Measurements from ENCODE around the gene SERINC4.
"Not testable (repeated sequence)": the region's sequence is repeated elsewhere in the genome, so short reads cannot be mapped to it uniquely, and the experiment has no call there.

SERINC4 gene
- long read RNA-seq, donor 1: 0 reads
- long read RNA-seq, donor 2: 0 reads
- long read RNA-seq, donor 3, partial matches to known transcripts: 59 of 59 reads
- long read RNA-seq, donor 3, other reads (novel, unspliced or antisense): 0 of 59 reads
- long read RNA-seq, donor 4: 0 reads
- long read RNA-seq, donor 5: 0 reads
- long read RNA-seq, donor 6: 0 reads
- long read RNA-seq, donor 7: 0 reads
- long read RNA-seq, donor 8: 0 reads

DNA sequence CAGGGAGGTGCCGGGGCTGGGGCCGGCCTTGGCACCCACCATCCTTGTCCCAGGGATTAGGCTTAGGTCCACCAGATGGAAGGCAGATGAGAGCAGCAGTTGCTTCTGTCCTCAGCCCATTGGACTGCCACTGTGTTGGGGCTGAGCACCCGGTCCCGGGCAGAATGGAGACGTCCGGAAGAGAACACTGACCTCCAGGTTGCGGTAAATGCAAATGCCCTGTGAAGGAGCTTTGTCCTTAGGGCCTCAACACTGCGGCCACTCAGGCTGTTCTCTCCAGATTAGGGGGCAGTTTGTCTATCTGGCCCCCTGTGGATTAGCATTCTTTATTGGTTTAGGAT, at the start of gene SERINC4:
Gene SERINC4, minus strand, starts transcription at position 276 of the 341 bp plus-strand sequence. Its CDS starts 234 bp downstream, at position 42.
- no peak for DNase-seq

DNA sequence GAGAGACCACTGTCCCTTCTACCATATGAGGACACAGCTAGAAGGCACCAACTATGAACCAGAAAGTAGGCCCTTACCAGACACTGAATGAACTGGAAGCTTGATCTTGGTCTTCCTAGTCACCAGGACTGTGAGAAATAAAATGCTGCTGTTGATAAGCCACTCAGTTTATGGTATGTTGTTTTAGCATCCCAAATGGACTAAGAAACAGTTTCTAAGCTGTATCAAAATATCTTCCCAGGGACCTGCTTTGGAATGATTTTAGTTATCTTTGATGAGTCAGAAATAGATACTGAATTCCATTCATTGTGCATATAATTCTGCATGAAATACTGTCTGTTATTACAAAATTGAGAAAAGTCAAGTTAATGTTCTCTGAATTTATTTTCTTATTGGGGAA, 45.4 kb upstream of the SERINC4 start:
- DNase-seq: no peak

DNA sequence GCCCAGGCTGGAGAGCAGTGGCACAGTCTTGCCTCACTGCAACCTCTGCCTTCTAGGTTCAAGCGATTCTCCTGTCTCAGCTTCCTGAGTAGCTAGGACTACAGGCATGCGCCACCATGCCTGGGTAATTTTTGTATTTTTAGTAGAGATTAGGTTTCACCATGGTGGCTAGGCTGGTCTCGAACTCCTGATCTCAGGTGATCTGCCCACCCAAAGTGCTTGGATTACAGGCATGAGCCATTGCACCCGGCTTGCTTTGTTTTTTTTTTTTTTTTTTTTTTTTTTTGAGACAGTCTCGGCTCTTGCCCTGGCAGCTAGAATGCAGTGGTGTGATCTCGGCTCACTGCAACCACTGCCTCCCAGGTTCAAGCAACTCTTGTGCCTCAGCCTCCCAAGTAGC, 32.5 kb upstream of the SERINC4 start:
- DNase-seq: not testable (repeated sequence)

DNA sequence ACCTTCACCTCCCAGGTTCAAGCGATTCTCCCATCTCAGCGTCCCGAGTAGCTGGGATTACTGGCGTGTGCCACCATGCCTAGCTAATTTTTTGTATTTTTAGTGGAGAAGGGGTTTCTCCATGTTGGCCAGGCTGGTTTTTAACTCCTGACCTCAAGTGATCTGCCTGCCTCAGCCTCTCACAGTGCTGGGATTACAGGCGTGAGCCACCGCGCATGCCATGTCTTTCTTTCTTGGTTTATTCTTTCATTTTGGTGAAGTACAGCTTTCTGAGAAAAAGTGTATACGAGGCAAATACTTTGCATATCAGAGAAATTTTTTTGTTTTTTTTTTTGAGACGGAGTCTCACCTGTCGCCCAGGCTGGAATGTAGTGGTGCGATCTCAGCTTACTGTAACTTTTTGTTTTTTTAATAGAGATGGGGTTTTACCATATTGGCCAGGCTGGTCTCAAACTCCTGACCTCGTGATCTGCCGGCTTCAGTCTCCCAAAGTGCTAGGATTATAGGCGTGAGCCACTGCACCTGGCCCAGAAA, 31.6 kb upstream of the SERINC4 start:
- DNase-seq: not testable (repeated sequence)

DNA sequence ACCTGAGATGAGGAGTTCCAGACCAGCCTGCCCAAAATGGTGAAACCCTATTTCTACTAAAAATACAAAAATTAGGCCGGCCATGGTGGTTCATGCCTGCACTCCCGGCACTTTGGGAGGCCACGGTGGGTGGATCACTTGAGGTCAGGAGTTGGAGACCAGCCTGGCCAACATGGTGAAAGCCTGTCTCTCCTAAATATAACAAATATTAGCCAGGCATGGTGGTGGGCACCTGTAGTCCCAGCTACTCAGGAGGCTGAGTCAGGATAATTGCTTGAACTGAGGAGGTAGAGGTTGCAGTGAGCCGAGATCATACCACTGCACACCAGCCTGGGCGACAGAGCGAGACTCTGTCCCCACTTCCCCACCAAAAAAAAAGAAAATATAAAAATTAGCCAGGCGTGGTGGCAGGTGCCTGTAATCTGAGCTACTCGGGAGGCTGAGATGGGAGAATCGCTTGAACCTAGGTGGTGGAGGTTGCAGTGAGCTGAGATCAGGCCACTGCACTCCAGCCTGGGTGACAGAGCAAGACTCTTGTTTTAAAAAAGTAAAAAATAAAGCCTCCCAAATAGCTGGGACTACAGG, 30.8 kb upstream of the SERINC4 start:
- not testable (repeated sequence) for DNase-seq

DNA sequence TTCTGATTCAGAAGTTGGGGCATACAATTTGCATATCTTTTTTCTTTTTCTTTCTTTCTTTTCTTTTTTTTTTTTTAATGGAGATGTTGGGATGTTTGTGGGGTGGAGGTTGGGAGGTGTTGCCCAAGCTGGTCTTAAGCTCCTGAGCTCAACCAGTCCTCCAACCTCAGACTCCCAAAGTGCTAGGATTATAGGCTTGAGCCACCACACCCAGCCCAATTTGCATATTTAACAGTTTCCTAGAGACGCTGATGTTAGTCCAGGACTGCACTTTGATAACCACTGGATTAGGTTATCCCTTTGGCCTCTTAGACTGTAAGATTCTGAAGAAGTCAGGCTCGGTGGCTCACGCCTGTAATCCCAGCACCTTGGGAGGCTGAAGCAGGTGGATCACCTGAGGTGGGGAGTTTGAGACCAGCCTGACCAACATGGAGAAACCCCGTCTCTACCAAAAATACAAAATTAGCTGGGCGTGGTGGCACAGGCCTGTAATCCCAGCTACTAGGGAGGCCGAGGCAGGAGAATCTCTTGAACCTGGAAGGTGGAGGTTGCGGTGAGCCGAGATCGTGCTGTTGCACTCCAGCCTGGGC, 30.0 kb upstream of the SERINC4 start:
- DNase-seq: not testable (repeated sequence)

DNA sequence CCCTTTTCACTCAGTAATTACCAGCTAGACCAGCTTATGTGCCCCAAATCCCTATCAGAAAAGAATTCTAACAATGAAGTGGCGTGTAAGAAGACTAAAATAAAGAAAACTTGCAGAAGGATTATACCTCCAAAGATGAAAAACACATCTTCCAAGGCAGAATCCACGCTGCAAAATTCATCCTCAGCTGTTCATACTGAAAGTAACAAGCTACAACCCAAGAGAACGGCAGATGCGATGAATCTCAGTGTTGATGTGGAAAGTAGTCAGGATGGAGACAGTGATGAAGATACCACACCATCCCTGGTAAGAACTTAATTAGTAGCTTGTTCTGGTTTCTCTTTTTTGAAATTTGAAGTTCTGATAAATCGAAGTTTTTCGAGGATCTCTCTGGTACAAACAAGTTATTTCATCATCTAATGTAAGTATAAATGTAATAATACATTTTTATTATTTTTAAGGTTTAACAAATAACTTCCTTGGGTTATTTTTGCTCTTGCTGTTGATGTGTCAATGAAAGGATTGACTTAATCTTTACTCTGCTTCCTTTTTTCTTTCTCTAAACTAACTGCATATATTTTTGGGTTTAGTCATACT, 28.1 kb upstream of the SERINC4 start:
- no peak for DNase-seq

DNA sequence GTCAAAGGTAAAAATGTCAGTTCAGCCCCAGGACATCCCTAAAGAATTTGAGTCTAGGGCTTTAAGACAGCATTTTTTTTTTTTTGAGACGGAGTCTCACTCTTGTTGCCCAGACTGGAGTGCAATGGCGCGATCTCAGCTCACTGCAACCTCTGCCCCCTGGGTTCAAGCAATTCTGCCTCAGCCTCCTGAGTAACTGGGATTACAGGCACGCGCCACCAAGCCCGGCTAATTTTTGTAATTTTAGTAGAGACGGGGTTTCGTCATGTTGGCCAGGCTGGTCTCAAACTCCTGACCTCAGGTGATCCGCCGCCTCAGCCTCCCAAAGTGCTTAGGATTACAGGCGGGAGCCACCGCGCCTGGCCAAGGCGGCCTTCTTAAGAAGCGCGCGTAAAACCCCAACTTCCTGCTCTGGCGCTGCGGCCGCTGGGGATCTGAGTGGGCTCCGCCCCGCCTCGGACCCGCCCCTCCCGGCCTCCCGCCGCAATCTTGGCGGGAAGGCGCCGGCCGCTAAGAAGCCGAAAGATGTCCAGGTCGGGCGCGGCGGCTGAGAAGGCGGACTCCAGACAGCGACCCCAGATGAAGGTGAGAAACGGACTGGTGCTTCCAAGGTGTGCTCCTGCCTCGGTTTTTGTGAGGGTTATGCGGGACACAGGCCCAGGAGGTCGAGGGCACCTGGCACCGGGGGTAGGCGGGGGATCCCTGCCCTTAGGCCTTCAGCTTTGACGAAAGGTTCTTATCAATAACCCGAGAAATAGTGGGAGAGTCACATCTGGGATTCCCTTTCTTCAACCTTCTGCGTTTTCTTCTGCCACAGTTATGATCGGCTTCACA, 26.7 kb upstream of the SERINC4 start, which contains the start of gene WDR76:
Gene WDR76, plus strand, starts transcription at position 495 of the 834 bp plus-strand sequence. Its CDS starts 31 bp downstream, at position 526.
- peak; percentile 76 for DNase-seq

DNA sequence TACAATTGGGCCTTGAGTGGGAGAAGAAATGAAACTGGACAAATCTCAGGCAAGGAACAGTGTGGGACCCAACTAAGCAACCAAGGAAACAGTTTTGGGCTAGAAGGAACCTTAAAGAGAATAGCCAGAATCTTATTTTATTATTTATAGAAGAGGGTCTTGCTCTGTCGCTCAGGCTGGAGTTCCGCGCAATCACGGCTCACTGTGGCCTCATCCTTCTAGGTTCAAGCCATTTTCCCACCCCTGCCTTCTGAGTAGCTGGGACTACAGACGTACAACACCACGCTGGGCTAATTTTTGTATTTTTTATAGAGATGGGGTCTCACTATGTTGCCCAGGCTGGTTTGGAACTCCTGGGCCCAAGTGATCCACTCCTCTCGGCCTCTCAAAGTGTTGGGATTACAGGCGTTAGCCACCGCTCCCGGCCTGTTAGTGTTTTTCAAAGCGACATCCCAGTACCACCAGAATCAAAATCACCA, 26.0 kb upstream of the SERINC4 start:
- DNase-seq: no peak

DNA sequence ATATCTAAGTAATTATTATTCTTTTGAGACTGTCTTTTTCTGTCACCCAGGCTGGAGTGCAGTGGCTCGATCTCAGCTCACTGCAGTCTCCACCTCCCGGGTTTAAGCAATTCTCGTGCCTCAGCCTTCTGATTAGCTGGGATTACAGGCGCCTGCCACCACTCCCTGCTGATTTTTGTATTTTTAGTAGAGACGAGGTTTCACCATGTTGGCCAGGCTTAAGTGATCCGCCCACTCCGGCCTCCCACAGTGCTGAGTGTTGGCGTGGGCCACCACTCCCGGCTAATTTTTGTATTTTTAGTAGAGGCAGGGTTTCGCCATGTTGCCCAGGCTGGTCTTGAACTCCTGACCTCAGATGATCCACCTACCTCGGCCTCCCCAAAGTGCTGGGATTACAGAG, 25.3 kb upstream of the SERINC4 start:
- DNase-seq: not testable (repeated sequence)

DNA sequence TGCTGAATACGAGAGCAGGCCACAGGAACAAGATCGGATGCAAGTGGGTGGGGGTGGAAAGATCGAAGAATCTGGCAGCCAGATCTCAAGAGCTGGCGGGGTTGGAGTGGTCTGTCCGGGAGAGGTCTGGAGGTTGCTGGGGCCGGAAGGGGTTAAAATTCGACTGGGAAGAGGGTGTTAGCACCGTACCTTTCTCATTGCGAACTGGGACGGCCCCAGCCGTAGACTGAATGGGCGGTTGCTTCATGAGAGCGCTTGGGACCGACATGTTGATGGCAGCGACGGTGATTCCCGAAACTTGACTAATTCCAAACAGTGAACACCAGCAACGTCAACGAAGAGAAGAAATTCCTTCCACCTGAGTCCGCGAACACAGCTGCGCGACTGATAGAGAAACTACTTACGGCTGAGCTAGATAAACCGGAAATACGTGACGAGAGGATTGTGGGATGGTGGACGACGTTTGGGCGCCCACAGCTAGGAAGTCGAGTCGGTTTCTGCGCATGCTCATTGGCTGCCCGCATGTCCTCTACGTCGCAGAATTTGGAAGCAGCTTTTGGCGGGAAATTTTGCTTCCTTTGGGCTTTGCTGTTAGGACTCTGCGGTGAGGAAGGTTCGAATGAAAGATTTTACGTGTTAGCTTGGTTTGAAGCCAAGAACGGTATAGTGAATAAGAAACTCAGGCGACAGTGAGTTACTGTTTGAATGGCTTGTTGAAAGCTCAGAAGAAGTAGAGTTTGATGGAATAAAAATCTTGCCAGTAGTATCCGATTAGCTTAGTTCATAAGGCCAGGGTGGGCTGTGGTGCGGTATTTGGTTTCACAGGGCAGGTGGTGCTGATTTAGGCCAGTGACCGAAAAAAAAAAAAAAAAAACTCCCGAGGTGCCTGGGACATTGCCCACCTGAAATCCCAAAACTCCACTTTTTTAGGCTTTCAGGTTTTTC, 24.6 kb upstream of the SERINC4 start, which contains the start of gene MFAP1:
Gene MFAP1, minus strand, starts transcription at position 389 of the 945 bp plus-strand sequence. Its CDS starts 121 bp downstream, at position 268.
- DNase-seq: peak; percentile 88

DNA sequence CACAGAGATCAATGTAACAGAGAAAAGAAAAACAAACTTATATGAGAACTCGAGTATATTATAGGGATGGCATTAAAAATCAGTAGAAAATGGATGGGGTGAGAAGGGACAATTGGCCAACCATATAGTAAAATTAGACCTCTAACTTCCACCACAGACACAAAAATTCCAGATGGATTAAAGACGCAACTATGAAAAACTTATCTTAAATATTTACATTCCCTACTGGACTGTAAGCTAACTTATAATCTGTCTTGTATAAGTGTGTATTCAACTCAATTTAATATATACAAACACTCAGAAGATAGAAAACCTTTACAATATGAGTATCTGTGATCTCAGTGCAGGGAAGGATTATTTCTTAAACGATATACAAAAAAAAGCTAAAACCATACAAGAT, 21.5 kb upstream of the SERINC4 start:
- no peak for DNase-seq

DNA sequence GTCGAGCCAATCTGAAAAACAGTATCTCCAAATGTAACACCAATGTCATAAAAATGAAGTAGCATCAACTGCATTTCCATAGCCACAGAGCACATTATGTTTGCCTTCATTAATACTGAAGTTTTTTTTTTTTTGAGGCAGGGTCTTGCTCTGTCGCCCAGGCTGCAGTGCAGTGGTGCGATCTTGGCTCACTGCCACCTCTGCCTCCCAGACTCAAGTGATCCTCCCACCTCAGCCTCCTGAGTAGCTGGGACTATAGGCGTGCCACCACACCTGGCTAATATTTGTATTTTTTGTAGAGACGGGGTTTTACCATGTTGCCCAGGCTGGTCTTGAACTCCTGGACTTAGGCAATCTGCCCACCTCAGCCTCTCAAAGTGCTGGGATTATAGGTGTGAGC, 15.0 kb upstream of the SERINC4 start:
- not testable (repeated sequence) for DNase-seq

DNA sequence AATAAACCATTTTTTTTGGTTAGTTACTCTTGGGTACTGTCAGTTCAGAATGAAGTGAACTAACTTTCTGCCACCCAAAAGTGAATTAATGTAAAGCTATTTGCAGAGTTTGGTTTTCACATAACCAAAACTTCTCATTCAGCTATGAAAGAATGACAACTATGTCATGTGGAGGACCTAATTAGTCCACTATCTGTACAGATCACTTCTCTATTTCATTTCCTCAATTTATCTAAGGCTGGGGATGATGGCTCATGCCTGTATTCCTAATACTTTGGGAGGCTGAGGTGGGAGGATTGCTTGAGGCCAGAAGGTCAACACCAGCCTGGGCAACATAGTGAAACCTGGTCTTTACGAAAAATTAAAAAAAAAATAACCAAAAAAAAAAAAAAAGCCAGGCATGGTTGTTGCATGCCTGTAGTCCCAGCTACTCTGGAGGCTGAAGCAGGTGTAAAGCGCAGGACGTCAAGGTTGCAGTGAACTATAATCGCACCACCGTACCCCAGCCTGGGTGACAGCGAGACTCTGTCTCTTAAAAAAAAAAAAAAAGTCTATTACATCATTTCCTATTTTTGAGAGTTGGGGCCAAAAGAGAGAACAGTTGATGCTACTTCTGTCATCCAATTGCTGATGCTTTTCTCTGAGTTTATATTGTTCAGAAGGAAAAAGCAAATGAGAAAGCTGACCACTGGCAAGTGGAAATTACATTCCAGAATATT, 9.1 kb upstream of the SERINC4 start:
- no peak for DNase-seq

DNA sequence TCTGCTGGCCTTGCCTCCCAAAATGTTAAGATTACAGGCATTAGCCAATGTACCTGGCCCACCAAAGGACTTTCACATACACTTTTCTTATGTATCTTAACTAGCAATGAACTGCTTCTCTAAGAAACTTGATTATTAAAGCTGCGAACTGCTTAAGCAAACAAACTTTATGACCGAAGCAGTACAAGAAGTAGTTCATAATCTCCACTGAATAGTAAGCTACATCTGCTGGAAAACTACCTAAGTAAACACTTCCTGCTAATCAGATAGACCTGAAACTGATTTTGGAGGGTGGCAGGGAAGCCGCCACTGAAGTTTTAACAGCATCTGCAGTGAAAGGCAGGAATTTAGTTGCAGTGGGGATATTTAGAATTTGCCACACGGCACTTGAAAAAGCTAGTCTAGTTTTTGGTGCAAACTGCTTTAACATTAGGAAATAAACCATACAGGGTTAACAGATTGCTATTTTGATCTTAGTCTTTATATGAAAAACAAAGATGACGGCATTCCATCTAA, 8.5 kb upstream of the SERINC4 start:
- no peak for DNase-seq

DNA sequence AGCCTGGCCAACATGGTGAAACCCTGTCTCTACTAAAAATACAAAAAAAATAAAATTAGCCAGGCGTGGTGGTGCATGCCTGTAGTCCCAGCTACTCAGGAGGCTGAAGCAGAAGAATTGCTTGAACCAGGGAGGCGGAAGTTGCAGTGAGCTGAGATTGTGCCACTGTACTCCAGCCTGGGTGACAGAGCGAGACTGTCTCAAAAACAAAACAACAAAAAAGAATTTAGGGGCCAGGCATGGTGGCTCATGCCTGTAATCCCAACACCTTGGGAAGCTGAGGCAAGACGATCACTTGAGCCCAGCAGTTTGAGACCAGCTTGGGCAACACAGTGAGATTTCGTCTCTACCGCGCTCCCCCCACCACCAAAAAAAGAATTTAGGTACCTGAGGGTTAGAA, 2.7 kb upstream of the SERINC4 start:
- not testable (repeated sequence) for DNase-seq

DNA sequence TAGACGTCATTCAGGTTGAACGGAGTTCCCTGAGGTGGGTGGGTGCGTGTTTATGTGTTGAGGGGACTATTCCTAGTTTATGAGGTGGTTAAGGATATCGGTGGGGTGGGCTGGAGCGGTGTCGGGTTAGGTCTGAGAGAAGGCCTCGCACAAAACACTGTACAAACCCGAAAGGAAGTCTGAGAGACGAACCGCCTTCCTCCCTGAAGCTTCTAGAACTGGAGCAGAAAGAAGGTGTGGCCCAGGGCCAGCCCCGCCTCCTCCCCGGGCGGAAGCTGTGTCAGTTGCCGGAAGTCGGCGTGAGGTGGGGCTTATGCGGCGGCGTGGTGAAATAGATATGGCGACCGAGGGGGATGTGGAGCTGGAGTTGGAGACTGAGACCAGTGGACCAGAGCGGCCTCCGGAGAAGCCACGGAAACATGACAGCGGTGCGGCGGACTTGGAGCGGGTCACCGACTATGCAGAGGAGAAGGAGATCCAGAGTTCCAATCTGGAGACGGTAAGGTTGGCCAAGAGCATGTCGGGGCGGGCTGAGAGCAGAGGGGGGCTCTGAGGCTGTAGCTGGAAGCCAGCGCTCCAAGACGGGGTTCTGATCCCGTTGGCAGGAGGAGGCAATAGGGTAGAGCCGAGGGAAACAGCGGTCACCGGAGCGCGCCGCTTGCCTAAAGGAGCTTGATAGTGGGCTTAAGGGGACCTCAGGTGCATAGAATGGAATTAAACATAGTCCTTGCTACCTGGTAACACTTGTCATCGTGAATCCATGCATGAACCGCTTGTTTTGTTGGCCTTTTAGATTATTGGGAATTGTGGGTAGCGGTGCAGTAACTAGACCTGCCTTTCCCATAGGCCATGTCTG, 494 bp upstream of the SERINC4 start, which contains the start of gene HYPK:
Gene HYPK, plus strand, starts transcription at position 314 of the 856 bp plus-strand sequence. Its CDS starts 24 bp downstream, at position 338.
- peak; percentile 80 for DNase-seq

DNA sequence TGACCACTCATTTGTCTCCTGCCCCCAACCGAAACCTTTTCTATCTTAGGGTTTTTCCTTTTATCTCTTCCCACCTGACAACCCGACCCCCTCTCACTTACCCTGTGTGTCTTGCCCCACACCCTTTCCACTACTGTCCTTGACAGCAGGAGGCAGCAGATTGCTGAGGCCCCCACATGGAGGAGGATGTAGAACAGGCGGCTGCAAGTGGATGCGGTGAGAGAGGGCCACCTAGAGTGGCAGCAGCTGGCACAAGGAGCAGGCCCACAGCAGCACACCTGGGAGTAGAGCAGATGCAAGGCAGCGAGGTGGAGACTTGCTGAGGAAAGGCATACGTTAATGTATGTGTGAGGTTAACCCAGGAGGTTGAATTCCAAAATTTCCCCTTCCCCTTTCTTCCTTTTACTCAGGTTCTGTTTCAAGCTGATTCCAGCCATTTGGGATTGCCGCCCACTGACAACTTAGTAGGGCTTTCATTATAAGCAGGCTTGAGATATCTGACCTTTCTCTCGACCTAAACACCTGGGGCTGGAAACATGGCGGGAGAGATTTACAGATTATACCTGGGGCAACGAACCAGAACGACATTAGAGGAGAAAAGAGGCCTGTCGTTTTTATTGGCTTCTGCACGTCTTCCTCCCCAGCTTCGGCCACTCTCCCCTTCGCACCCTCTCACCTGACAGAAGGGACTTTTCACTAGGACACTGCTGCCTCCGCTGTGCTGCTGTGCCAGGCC, 643 bp downstream of the SERINC4 start:
- peak; percentile 19 for DNase-seq

All from right kidney (tissue), 9 donors.